ENCODE data around the gene PPP1R9A. TPM values are rescaled to one million over a fixed set of nuclear protein-coding genes. Genes with fewer than 3 reads are reported as not detected.
A peak's percentile ranks its signal among the peaks of the same experiment; 100 is the strongest.

Gene PPP1R9A
- total and polyA plus RNA-seq, 4 donors = 2.2 to 59.1 (median 14.6) TPM

- no peaks in the 10 kb centered on the region for H3K36me3 ChIP-seq (ENCODE audit: control insufficient read depth in 4 of 4, insufficient read depth in 4 of 4, low read length in 4 of 4)
- 87 to 93% methylated on average over 3 of the region's 3 CpGs for WGBS, 2 donors
- ATAC-seq (ENCODE audit: insufficient read depth, low FRiP score) = no peak
These were observed 203.3 kb downstream of the PPP1R9A start for GRCh38 chr7:95110707-95111106.

DNA sequence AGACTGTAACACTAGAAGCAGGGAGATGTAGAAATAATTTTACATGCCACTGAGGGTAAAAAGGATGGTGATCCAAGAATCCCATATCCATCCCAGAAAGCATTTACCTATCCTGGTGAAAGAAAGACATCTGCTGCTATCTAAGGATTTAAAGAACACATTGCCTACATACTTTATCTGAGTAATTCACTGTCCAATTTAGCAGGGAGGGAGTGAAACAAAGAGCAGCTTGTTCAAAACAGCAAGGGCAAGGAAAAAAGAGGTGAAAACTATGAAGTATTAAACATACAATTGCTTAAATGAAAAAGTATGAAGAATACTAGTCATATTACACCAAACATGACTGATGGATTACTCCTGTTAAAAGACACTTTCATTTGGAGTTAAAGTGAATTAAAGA lies 206.2 kb downstream of the PPP1R9A start:
- Histone ChIP-seq H3K36me3 (ENCODE audit: control insufficient read depth in 4 of 4, insufficient read depth in 4 of 4, low read length in 4 of 4) (peaks cover 0 to 2% (median 0%) of the 10 kb centered on the region in 4 donors), H3K4me1 (ENCODE audit: control insufficient read depth in 5 of 5, insufficient read depth in 5 of 5, low read length in 5 of 5) (no peaks in the 10 kb centered on the region), H3K4me3 (no peak overlapping the region), H3K9ac (ENCODE audit: insufficient read depth in 1 of 2, low read length in 2 of 2) (no peak overlapping the region), H3K27ac (ENCODE audit: low read depth in 1 of 2, low read length in 1 of 2) (no peak overlapping the region), H3K27me3 (ENCODE audit: control insufficient read depth in 3 of 3, insufficient read depth in 3 of 3, low read length in 2 of 3) (no peaks in the 10 kb centered on the region), H3K9me3 (ENCODE audit: control insufficient read depth in 4 of 4, insufficient read depth in 3 of 4, low read length in 3 of 4) (no peaks in the 10 kb centered on the region)
- TF ChIP-seq CTCF (IDR thresholded peaks at IDR 0.05; ENCODE audit: control extremely low read depth, extremely low read depth) = no peak
- ATAC-seq (ENCODE audit: insufficient read depth, low FRiP score) = no peak
- no peak for DNase-seq

More at GRCh38 chr7:95110707-95111106, 203.3 kb downstream of the PPP1R9A start:
- Histone ChIP-seq H3K4me1 (ENCODE audit: control insufficient read depth in 5 of 5, insufficient read depth in 5 of 5, low read length in 5 of 5) (peaks cover 0 to under 1% (median 0%) of the 10 kb centered on the region in 5 donors), H3K27me3 (ENCODE audit: control insufficient read depth in 3 of 3, insufficient read depth in 3 of 3, low read length in 2 of 3) (no peaks in the 10 kb centered on the region), H3K27ac (ENCODE audit: low read depth in 1 of 2, low read length in 1 of 2) (no peak overlapping the region), H3K9me3 (ENCODE audit: control insufficient read depth in 4 of 4, insufficient read depth in 3 of 4, low read length in 3 of 4) (no peaks in the 10 kb centered on the region), H3K4me3 (no peak overlapping the region), H3K9ac (ENCODE audit: insufficient read depth in 1 of 2, low read length in 2 of 2) (no peak overlapping the region)
- no peak for TF ChIP-seq CTCF (IDR thresholded peaks at IDR 0.05; ENCODE audit: control extremely low read depth, extremely low read depth)
- no peak for DNase-seq

GRCh38 chr7:95126053-95126709 lies 218.8 kb downstream of the PPP1R9A start:
- no peak overlapping the region for H3K27ac ChIP-seq (ENCODE audit: low read depth in 1 of 2, low read length in 1 of 2)
- H3K4me1 ChIP-seq (ENCODE audit: control insufficient read depth in 5 of 5, insufficient read depth in 5 of 5, low read length in 5 of 5) = no peaks in the 10 kb centered on the region
- no peaks in the 10 kb centered on the region for H3K9me3 ChIP-seq (ENCODE audit: control insufficient read depth in 4 of 4, insufficient read depth in 3 of 4, low read length in 3 of 4)
- H3K27me3 ChIP-seq (ENCODE audit: control insufficient read depth in 3 of 3, insufficient read depth in 3 of 3, low read length in 2 of 3) = no peaks in the 10 kb centered on the region
- DNase-seq = peak in 1 of 3 donors; percentile 5
- no peak for TF ChIP-seq CTCF (IDR thresholded peaks at IDR 0.05; ENCODE audit: control extremely low read depth, extremely low read depth)
- ATAC-seq (ENCODE audit: insufficient read depth, low FRiP score) = no peak
- H3K9ac ChIP-seq (ENCODE audit: insufficient read depth in 1 of 2, low read length in 2 of 2) = no peak overlapping the region
- 51 to 72% methylated on average over 2 of the region's 2 CpGs for WGBS, 2 donors
- H3K4me3 ChIP-seq = no peak overlapping the region
- H3K36me3 ChIP-seq (ENCODE audit: control insufficient read depth in 4 of 4, insufficient read depth in 4 of 4, low read length in 4 of 4) = no peaks in the 10 kb centered on the region

GRCh38 chr7:95132500-95132899 lies 225.1 kb downstream of the PPP1R9A start:
- ATAC-seq (ENCODE audit: insufficient read depth, low FRiP score) = no peak
- no peak overlapping the region for H3K4me3 ChIP-seq

More at GRCh38 chr7:95132500-95132899, 225.1 kb downstream of the PPP1R9A start:
- TF ChIP-seq CTCF (IDR thresholded peaks at IDR 0.05; ENCODE audit: control extremely low read depth, extremely low read depth) = no peak
- WGBS, 2 donors = 90 to 97% methylated on average over 11 of the region's 11 CpGs
- Histone ChIP-seq H3K9me3 (ENCODE audit: control insufficient read depth in 4 of 4, insufficient read depth in 3 of 4, low read length in 3 of 4) (no peaks in the 10 kb centered on the region), H3K9ac (ENCODE audit: insufficient read depth in 1 of 2, low read length in 2 of 2) (no peak overlapping the region), H3K4me1 (ENCODE audit: control insufficient read depth in 5 of 5, insufficient read depth in 5 of 5, low read length in 5 of 5) (no peaks in the 10 kb centered on the region), H3K27ac (ENCODE audit: low read depth in 1 of 2, low read length in 1 of 2) (no peak overlapping the region), H3K36me3 (ENCODE audit: control insufficient read depth in 4 of 4, insufficient read depth in 4 of 4, low read length in 4 of 4) (no peaks in the 10 kb centered on the region), H3K27me3 (ENCODE audit: control insufficient read depth in 3 of 3, insufficient read depth in 3 of 3, low read length in 2 of 3) (no peaks in the 10 kb centered on the region)
- no peak for DNase-seq

Measured in lung (tissue), 12 donors.